Measurements from ENCODE around the gene S1PR1. TPM values are rescaled to one million over a fixed set of nuclear protein-coding genes. Genes with fewer than 3 reads are reported as not detected.

S1PR1 gene
- total and polyA plus RNA-seq, 2 of the 13 experiments (the other 11 are each of a cell fraction or from before 2014, with no cell fraction given) = not detected

DNA sequence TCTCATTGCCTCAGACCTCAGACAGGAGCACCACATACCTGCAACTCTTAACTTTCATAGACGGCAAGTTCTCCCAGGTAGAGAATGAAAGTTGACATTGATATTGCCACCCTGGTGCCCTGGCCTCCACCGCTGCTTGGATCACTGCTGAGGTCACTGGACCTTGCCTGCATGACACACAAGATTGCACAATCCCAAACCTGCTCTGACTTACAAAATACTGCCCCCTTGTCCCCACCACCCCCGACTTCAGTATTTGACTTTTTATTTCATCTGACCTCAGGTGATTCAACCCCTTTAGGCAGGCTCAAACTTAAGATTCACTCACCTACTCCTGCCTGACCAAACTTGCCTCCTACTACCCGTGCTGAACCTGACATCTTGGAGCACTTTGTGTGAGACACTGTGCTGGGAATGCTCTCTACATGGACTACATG lies 43.1 kb upstream of the S1PR1 start (continued):
- TF ChIP-seq, protein P1, sequence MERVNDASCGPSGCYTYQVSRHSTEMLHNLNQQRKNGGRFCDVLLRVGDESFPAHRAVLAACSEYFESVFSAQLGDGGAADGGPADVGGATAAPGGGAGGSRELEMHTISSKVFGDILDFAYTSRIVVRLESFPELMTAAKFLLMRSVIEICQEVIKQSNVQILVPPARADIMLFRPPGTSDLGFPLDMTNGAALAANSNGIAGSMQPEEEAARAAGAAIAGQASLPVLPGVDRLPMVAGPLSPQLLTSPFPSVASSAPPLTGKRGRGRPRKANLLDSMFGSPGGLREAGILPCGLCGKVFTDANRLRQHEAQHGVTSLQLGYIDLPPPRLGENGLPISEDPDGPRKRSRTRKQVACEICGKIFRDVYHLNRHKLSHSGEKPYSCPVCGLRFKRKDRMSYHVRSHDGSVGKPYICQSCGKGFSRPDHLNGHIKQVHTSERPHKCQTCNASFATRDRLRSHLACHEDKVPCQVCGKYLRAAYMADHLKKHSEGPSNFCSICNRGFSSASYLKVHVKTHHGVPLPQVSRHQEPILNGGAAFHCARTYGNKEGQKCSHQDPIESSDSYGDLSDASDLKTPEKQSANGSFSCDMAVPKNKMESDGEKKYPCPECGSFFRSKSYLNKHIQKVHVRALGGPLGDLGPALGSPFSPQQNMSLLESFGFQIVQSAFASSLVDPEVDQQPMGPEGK (CRISPR knock-in tag; IDR thresholded peaks at IDR 0.05) = peak; percentile 78
- TF ChIP-seq NR2F1 (CRISPR knock-in tag; IDR thresholded peaks at IDR 0.05) (peak in 1 of 2 experiments; percentile 57; a peak in 2 of 4 replicates), SALL1 (CRISPR knock-in tag; IDR thresholded peaks at IDR 0.05) (peak; percentile 80), RBAK (CRISPR knock-in tag; IDR thresholded peaks at IDR 0.05) (no peak), NR3C1 (CRISPR knock-in tag; IDR thresholded peaks at IDR 0.05) (no peak), RARA (CRISPR knock-in tag; IDR thresholded peaks at IDR 0.05) (peak; percentile 73), SAP130 (CRISPR knock-in tag; IDR thresholded peaks at IDR 0.05; ENCODE audit: low read depth) (peak; percentile 33; the same call in 1 of the 2 replicates), CEBPB (IDR thresholded peaks at IDR 0.05; ENCODE audit: borderline replicate concordance, low read depth, low read length) (peak; percentile 98), ZNF777 (CRISPR knock-in tag; IDR thresholded peaks at IDR 0.05) (no peak), ELF4 (CRISPR knock-in tag; IDR thresholded peaks at IDR 0.05; ENCODE audit: borderline replicate concordance) (no peak), STAG1 (CRISPR knock-in tag; IDR thresholded peaks at IDR 0.05) (0 out of 2 replicates have a peak, but pooled peaks have one; percentile 6), AHR (CRISPR knock-in tag; IDR thresholded peaks at IDR 0.05) (no peak), FOXA3 (CRISPR knock-in tag; IDR thresholded peaks at IDR 0.05) (0 out of 2 replicates have a peak, but pooled peaks have one; percentile 24), NRL (CRISPR knock-in tag; IDR thresholded peaks at IDR 0.05; ENCODE audit: borderline replicate concordance) (no peak)
- TF ChIP-seq, protein P2, sequence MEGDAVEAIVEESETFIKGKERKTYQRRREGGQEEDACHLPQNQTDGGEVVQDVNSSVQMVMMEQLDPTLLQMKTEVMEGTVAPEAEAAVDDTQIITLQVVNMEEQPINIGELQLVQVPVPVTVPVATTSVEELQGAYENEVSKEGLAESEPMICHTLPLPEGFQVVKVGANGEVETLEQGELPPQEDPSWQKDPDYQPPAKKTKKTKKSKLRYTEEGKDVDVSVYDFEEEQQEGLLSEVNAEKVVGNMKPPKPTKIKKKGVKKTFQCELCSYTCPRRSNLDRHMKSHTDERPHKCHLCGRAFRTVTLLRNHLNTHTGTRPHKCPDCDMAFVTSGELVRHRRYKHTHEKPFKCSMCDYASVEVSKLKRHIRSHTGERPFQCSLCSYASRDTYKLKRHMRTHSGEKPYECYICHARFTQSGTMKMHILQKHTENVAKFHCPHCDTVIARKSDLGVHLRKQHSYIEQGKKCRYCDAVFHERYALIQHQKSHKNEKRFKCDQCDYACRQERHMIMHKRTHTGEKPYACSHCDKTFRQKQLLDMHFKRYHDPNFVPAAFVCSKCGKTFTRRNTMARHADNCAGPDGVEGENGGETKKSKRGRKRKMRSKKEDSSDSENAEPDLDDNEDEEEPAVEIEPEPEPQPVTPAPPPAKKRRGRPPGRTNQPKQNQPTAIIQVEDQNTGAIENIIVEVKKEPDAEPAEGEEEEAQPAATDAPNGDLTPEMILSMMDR (CRISPR knock-in tag; IDR thresholded peaks at IDR 0.05) = peak; percentile 52
- TF ChIP-seq, protein P3, sequence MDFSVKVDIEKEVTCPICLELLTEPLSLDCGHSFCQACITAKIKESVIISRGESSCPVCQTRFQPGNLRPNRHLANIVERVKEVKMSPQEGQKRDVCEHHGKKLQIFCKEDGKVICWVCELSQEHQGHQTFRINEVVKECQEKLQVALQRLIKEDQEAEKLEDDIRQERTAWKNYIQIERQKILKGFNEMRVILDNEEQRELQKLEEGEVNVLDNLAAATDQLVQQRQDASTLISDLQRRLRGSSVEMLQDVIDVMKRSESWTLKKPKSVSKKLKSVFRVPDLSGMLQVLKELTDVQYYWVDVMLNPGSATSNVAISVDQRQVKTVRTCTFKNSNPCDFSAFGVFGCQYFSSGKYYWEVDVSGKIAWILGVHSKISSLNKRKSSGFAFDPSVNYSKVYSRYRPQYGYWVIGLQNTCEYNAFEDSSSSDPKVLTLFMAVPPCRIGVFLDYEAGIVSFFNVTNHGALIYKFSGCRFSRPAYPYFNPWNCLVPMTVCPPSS (IDR thresholded peaks at IDR 0.05) = no peak
- TF ChIP-seq, protein P4, sequence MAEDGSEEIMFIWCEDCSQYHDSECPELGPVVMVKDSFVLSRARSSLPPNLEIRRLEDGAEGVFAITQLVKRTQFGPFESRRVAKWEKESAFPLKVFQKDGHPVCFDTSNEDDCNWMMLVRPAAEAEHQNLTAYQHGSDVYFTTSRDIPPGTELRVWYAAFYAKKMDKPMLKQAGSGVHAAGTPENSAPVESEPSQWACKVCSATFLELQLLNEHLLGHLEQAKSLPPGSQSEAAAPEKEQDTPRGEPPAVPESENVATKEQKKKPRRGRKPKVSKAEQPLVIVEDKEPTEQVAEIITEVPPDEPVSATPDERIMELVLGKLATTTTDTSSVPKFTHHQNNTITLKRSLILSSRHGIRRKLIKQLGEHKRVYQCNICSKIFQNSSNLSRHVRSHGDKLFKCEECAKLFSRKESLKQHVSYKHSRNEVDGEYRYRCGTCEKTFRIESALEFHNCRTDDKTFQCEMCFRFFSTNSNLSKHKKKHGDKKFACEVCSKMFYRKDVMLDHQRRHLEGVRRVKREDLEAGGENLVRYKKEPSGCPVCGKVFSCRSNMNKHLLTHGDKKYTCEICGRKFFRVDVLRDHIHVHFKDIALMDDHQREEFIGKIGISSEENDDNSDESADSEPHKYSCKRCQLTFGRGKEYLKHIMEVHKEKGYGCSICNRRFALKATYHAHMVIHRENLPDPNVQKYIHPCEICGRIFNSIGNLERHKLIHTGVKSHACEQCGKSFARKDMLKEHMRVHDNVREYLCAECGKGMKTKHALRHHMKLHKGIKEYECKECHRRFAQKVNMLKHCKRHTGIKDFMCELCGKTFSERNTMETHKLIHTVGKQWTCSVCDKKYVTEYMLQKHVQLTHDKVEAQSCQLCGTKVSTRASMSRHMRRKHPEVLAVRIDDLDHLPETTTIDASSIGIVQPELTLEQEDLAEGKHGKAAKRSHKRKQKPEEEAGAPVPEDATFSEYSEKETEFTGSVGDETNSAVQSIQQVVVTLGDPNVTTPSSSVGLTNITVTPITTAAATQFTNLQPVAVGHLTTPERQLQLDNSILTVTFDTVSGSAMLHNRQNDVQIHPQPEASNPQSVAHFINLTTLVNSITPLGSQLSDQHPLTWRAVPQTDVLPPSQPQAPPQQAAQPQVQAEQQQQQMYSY (CRISPR knock-in tag; IDR thresholded peaks at IDR 0.05) = no peak
- TF ChIP-seq, protein P5, sequence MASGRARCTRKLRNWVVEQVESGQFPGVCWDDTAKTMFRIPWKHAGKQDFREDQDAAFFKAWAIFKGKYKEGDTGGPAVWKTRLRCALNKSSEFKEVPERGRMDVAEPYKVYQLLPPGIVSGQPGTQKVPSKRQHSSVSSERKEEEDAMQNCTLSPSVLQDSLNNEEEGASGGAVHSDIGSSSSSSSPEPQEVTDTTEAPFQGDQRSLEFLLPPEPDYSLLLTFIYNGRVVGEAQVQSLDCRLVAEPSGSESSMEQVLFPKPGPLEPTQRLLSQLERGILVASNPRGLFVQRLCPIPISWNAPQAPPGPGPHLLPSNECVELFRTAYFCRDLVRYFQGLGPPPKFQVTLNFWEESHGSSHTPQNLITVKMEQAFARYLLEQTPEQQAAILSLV (CRISPR knock-in tag; IDR thresholded peaks at IDR 0.05; ENCODE audit: borderline replicate concordance) = no peak
